Glomerular visceral epithelial cell (primary cell): Measurements from ENCODE around the gene HIRA.
"Not testable (repeated sequence)": the region's sequence is repeated elsewhere in the genome, so short reads cannot be mapped to it uniquely, and the experiment has no call there.

Experiments used
- DNase-seq: peaks from one replicate; pipeline ENCODE4 v3.0.0-alpha.2; 2016; ENCODE audit errors: extremely low spot score

HIRA gene

DNA sequence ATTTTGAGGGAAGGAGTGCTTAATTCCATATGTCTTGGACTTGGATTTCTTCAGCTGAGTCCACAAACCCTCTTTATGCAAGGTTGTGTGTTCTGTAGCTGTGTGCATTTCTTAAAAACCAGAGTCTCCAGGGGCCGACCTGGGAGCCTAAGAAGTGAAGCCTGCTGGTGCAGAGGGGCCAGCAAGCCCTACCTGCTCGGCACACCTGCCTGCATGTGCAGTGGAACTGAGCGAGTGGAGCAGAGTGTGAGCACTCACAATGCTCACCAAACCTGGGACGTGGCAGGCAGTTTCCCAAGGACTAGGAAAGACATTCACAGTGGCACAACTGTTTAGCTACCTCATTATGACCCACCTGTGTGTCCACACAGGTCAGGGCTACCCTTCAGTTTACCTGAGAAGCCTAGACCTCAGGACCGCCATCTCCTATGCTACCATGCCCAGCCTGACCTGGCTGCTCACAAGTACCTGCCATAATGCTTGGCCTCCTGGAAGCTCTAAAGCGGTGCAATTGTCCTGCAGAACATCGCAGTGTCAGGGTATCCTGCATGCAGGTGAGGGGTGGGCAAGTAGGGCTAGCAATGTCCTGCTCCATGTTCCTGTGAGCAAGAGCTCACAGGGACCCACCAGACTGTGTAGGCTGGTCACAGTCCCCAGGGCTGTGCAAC is 12.1 kb upstream of the HIRA start:
- DNase-seq, result no peak

DNA sequence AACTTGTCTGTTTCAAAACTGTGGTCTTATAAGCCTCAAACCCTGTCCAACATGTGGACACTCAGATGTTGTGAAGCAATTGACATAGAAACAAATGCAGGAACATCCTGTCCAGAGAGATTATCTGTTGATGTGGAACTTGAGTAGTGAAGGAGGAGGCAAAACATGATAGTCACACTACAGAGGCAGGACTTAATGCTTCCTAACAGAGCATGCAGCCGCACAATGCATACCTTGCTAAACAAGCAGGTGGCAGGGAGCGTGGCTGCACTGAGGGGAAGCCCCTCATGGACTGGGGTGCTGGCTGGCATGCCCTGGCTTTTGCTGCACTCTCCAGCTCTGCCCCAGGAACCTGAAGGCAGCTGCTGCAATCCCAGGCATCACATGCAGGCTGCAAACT is 10.6 kb upstream of the HIRA start:
- no peak for DNase-seq

DNA sequence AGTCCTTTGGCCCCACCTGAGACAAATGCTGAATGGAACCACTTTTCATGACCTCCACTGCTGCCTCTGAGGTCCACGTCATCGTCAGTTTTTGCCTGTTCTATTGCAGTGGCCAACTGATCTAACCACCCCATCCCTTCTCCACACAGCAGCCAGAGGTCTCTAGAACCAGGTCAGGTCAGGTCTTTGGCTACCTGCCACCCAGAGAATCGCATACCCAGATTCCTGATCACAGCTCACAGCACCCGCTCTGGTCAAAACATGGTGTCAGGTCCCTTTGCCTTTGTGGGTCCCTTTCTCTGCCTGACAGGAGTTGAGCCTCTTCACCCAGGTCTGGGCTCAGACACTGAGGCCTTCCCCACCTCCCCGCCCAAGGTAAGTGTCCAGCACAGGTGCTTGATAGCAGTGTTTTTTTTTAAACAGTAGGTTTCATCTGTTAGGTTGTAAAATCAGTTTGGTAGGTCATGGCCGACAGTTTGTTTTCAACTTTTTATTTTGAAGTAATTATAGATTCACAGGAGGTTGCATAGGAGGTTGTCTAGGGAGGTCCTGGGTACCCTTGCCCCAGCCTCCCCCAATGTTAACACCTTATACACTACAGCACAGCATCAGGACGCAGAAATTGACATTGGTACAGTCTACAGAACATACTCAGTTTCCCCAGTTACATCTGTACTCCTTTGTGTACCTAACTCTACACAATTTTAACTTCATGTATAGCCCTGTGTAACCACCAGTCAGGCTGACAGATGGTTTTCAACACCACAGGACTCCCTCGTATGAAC is 9.1 kb upstream of the HIRA start:
- no peak for DNase-seq

DNA sequence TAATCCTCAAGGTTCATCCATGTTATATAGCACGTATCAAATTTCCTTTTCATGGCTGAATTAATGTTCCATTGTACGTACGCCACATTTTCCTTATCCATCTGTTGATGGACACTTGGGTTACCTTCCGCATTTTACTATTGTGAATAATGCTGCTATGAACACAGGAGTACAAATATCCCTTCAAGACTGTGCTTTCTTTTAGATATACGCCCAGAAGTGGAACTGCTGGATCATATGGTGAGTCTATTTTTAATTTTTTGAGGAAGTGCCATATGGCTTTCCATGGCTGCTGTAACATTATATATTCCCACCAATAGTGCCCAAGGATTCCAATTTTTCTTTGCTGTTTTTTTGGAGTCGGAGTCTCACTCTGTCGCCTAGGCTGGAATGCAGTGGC is 6.8 kb upstream of the HIRA start:
- no peak for DNase-seq

DNA sequence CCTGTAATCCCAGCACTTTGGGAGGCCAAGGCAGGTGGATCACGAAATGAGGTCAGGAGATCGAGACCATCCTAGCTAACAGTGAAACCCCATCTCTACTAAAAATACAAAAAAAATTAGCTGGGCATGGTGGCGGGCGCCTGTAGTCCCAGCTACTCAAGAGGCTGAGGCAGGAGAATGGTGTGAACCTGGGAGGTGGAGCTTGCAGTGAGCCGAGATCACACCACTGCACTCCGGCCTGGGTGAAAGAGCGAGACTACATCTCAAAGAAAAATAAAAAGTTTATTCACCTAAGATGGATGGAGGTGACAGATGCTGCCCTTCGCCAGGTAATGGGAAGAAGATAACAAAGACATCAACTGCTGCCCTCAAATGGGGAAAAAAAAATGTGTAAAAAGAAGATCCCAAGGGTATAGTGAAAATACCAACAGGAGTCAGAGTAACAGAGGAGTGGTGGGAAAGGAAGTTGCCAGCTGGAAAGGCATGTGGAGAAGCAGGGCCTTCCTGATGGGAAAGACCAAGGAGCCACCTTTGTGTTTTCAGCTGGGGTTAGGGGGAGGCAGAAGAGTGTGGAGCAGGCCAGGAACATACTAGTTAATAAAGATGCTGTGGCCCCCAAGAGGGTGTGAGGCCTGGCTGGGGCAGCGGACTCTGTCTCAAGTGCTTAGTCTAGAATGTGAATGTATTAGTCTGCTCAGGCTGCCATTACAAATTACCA is 5.1 kb upstream of the HIRA start:
- DNase-seq, result not testable (repeated sequence)

DNA sequence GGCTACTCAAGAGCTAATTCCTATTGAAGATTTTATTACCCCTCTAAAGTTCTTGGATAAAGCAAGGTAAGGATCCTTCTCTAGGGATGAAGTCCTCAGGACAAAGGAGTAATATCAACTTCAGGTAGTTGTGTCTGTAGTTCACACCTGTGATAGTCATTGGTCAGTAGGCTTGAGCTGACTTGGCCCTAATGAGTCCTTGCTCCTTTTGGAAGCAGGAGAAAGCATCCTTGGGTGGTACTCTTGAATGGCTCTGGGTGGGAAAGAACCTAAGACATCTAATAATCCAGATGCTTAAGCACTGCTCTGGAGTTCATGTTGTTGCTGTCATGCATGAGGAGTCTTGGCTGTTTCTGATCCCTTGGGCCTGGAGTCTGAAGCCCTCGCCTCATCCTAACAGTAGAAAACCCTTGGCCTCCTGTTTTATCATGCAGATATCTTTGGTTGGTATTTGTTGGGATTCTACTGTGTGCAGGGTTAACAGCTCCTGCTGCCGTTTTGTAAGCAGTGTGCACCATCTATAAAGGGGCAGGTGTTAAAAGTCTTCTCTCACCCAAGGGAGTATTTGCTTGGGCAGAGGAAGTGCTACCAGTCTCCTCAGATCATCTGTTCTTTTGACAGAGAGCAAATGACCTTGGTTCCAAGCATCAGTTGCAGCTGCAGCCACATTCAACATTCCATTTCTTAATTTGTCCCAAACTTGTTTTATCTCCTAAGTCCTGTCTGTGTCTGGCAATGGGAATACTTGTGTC is 3.5 kb upstream of the HIRA start:
- DNase-seq, result no peak

DNA sequence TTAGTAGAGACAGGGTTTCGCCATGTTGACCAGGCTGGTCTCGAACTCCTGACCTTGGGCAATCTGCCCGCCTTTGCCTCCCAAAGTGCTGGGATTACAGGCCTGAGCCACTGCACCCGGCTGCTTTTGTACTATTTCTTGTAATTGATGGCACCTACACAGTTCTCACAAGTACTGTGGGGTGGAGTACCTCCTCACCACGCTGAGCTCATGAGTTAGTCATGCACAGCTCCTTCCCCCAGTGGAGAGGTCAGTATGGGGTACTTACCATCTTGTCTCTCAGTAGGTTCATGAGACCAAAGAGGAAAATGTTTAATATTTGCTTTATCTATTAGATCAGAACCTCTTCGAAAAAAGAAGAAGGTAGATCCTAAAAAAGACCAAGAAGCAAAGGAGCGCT is 2.9 kb upstream of the HIRA start:
- peak; percentile 24 for DNase-seq

DNA sequence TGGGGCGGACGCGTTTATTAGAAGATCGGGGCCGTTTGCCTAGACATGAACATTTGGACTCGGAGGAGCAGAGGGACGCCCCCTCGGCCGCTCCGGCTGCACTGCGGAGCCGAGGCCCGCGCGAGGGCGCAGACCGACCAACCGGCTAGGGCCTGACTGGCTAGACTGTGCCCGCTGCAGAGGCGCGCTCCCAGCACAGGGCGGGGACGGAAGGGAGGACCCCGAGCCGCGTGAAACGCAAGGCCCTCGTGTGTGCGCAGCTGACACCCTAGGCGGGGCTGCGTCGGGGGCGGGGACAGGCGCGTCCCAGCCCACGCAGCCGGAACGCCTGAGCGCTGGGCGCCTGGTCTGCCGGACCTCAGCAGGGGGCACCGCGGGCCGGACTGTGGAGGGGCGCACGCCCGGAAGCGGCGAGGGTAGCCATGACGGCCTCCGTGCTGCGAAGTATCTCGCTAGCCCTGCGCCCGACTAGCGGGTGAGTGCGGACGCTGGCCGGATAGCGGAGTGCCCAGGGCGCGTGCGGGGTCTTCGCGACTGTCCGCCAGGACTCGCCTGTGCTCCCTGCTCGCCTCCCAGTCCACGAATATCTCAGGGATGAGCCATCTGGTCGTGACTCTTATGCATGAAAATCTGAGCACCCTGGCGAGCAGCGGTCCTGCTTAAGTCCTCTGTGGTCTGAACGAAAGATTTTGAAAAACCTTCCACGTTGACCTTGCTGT is 759 bp upstream of the HIRA start, which contains the start of gene MRPL40:
Gene MRPL40, plus strand, starts transcription at position 413 of the 719 bp plus-strand sequence. Its CDS starts 10 bp downstream, at position 423.
- DNase-seq, result peak; percentile 92

DNA sequence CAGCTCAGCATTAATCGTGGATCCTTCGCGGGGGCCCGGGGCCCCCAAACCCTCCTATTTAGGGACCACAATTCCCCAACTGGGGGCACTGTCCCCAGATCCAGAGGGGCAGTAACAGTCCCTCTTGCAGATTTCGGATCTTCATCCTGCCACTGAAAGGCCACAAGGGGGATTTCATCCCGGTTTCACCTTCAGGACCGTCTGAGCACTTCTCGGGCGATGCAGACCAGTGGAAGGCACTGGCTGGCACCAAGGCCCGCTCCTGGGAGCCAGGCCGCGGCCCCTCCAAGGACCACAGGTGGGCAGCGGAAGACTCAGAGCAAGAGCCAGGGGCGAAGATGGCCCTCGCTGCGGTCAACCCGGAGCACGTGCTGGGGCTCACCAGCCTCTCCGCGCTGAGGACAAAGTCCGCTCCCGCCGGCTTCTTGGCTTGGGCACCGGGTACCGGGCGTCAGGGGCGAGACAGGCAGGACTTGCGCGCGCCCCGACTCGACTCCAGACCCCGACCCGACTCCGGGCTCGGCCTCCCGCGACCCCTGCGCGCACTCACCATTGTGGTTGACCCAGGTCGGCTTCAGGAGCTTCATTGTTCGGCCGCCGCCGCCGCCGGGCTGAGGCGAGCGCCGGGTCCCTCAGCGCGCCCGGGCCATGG is 517 bp downstream of the HIRA start:
- peak; percentile 27 for DNase-seq

DNA sequence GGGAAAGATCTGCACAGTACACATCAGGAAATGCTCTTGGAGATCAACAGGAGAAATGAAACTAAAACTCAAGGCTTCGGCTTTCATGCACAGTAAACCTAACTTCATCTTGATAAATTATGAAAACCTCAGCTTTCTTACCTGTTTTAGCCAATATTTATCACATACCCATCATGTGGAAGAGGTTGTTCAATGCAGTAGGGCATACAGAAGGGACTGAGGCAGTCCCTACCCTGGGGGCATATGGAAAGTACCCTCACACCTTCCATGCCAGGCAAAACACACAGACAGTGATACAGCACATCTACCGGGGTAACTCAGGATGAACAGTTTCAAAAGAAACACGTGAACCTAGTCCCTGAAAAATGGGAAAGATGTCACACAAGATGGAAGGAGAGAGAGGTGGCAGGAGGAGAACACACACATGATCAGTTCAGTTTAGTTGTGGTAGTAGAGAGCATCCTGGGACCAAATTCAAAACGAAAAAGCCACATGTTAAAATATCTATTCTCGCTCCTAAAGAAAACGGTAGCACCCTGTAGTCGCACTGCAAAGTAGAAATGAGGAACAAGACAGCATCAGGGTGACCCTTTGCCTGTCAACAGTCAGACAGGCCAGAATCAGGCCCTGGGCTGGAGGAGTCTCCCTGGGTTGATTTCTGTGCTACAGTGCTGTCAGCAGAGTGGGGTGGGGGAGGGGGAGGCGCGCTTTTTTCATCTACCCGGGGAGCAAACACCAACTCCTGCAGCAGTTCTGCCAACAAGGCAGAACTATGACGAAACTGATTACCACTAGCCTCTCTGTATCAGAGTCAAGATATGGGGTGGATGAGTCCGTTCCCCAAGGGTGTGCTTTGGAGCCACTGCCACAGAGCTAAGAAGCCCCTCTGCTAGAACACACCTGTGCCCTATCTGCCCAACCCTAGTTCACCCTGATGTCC is 1.3 kb downstream of the HIRA start:
- peak; percentile 28 for DNase-seq

DNA sequence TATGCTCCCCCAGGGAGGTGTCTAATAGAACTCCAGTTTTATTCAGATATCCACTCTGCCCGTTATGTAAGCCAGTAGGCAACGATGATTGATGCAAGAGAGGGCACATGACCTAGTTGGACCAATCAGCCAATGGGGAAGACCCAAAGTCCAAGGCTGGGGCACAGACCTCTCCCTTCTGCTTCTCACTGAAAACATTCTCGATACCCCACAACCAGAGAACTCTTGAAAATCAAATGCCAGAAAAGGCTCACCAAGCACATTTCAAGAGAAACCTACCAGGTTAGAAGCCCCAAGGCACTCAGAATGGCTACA is 7.4 kb downstream of the HIRA start:
- DNase-seq, result no peak

DNA sequence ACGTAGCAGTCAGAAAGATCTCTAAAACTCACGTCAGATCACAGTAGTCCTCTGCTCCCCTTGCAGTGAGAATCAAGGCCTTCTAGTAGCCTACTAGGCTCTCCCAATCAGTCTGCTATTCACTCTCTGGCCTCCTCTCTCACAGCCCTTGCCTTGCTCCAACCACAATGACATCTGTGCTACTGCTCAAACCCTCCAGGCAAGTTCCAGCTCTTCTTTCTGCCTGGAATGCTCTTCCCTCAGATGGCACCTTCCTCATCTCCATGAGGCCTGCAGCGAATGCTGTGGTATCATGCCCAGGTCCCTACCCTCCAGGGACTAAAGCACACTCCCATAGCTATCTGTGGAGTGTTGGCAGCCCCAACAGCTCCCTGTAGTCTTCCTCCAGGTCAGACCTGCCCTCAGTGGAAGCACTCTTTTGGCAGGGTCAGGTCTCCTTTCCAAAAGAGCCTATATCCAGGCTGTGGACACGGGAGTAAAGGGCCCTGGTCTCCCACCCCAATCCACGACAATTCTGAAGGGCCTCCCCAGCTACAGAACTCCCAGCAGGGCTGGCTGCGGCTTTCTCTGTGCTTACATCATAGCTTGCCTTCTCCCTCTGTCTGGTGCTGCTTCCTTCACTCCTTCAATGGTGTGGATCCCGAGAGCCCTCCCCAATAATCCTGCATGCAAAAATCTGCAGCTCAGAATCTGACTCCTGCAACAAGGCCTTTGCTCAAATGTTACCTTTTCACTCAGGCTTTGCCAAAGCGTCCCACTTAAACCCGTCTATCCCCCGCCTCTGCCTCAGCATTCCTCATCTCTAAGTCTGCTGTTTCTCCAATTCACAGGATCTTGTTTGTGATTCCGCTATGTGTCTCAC is 8.9 kb downstream of the HIRA start:
- no peak for DNase-seq

DNA sequence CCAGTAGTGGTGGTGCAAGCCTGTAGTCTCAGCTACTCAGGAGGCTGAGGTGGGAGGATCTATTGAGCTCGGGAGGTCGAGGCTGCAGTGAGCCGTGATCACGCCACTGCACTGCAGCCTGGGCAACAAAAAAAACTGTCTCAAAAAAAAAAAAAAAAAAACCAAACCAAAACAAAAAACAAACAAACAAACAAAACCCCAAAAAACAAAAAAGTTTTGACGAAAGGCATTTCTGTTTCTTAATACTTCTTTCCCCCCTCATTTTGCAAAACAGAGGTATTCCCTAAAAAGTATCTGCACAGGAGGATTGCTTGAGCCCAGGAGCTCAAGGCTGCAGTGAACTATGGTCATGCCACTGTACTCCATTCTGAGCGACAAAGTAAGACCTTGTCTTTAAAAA is 11.2 kb downstream of the HIRA start:
- no peak for DNase-seq

DNA sequence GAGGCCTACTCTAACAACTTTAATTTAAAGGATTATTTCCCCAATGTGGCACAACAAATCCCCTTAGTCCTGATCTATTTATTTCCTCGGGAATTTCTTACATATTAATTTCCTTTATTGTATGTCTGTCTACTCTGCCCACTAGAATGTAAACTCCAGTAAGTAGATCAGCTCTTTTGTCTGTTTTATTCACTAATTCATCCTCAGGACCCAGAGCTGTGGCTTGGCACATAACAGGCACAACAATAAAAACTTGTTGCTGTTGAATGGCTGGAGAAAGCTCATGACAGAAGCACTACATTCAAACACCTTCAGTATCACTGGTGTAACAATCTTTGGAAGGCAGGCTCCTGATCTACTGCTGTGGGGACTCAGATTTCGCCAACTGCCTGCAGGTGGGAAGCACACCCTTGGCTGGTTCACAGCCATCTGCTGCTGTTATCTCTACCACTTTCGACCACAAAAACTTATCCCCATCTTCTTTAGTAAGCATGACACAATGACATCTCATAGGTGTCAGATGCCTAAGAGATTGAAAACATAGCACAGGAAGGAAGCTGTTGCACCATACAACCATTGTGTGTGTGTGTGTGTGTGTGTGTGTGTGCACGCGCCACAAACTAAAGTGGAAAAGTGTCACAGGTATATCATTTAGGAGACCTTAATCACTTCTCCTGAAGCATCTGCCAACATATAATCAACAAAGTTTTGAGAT is 11.9 kb downstream of the HIRA start:
- DNase-seq, result no peak

DNA sequence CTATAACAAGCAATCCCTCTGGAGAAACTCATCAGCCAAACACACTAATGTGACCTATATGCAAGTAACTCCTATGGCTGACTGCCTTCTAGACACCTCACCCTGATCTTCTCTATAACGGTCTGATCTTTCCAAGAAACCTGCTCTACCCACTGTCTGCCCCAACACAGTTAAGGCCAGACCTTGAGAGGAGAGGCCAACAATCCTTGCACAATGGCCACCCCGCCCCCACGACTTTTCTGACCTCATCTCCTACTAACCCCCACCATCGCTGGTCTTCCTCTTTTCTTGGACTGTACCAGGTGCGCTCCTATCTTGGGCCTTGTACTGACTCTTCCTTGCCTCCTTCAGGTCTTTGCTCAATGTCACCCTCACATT is 12.5 kb downstream of the HIRA start:
- no peak for DNase-seq

DNA sequence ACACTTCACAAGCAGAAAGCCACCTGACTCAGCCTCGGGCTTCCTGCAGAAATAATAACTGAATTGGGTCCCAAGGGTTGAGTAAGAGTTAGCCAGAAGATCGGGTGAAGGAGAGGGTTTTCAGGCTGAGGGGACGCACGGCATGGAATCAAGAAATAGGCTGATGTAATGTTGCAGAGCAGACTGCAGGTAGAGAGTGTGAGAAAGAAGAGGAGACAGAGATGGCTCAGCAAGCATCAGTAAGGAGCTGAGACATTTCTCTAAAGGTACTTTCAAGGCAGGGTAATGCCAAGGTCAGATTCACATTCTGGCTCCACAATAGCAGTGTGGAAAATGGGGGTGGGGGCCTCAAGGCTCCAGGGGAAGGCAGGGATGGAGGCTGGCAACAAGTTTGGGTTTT is 18.6 kb downstream of the HIRA start:
- DNase-seq, result no peak

DNA sequence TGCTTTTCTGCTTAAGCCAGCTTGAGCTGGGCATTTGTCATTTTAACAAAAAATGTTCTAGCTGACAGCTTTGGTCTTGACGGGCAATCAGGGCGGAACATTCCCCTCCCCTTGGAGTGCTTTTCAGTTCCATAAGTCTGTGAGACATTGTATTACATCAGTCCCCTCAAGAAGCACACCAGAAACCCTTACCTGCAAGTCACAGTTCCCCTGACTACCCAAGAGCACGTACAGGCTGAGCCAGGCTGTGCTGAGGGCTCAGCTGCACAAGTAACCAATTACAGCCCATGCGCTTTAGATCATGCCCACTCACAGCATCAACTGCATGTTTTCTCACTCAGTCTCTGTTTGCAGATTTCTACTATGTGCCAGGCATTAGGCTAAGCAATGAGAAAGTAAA is 19.1 kb downstream of the HIRA start:
- no peak for DNase-seq

DNA sequence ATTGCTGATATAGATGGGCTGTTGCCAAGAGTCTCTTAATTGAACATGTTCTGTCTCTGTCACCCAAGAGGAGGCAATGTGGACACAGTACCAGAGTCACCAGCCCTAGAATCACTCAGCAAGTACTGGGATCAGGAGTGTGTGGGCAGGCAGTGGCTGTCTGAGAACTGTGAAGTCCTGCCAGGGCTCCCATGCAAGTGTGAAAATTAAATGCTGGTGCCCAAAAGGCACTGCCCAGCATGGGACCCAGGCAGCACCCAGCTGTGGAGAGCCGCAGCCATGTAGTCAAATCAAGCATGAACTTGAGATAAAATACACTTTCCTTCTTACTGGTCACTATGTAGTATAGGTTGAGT is 19.9 kb downstream of the HIRA start:
- no peak for DNase-seq
